PC-9 (cell line): Measurements from ENCODE around the gene ANKRD13B. TPM values are rescaled to one million over a fixed set of nuclear protein-coding genes. Genes with fewer than 3 reads are reported as not detected.
A peak's percentile ranks its signal among the peaks of the same experiment; 100 is the strongest.

Source experiments
- BruUV-seq: library from RNA; stranded (reverse); fragments of 400-500 nt; replicated peaks from 2 replicates; lab custom pipeline; 2021; lab: Mats Ljungman, UMichigan
- CTCF ChIA-PET: fragments of 300-600 bp; sonication (Branson Sonifier 250); formaldehyde crosslinking; loops from one replicate; lab custom pipeline; 2022; ENCODE audit warnings: antibody characterized with exemption; lab: Charles Lee
- POLR2A ChIA-PET: fragments of 300-600 bp; sonication (Branson Sonifier 250); formaldehyde crosslinking; loops from one replicate; lab custom pipeline; 2022; ENCODE audit warnings: antibody characterized with exemption; ENCODE audit not compliant: unreplicated experiment; lab: Charles Lee
- DNase-seq, 2 experiments: peaks; one replicate each; pipeline versions ENCODE4 v3.0.0 to v3.0.0-alpha.2; 2015 to 2022; ENCODE audit warnings: mixed read lengths in 1 of 2
- H2AFZ ChIP-seq: fragments of 200-600 bp; sonication (generic); 2 replicates; pipeline ENCODE4 v1.8.1; 2017; ENCODE audit warnings: antibody characterized with exemption
- H3F3A ChIP-seq: fragments of 200-600 bp; sonication (generic); 2 replicates; pipeline ENCODE4 v1.8.1; 2017; ENCODE audit warnings: antibody characterized with exemption, mild to moderate bottlenecking, low read depth; ENCODE audit not compliant: insufficient read depth
- H3K27ac ChIP-seq: fragments of 200-600 bp; sonication (generic); 2 replicates; pipeline ENCODE4 v1.6.1; 2016; ENCODE audit warnings: mixed run types
- H3K27me3 ChIP-seq: fragments of 200-600 bp; sonication (generic); 2 replicates; pipeline ENCODE4 v1.6.1; 2016; ENCODE audit warnings: low read depth, mixed run types; ENCODE audit not compliant: insufficient read depth
- H3K36me3 ChIP-seq: fragments of 200-600 bp; sonication (generic); 2 replicates; pipeline ENCODE4 v1.6.1; 2016; ENCODE audit warnings: low read depth, mixed run types
- H3K4me1 ChIP-seq: fragments of 200-600 bp; sonication (generic); replicated peaks from 2 replicates; pipeline ENCODE4 v1.6.1; 2016; ENCODE audit warnings: mixed run types; ENCODE audit not compliant: insufficient read depth
- H3K4me2 ChIP-seq: fragments of 200-600 bp; sonication (generic); 2 replicates; pipeline ENCODE4 v1.6.1; 2017; ENCODE audit warnings: mixed run types
- H3K4me3 ChIP-seq: fragments of 200-600 bp; sonication (generic); 2 replicates; pipeline ENCODE4 v1.6.1; 2016; ENCODE audit warnings: mixed run types
- H3K79me2 ChIP-seq: fragments of 200-600 bp; sonication (generic); 2 replicates; pipeline ENCODE4 v1.6.1; 2017; ENCODE audit warnings: low read depth, mixed run types
- H3K9me2 ChIP-seq: fragments of 200-600 bp; sonication (generic); 2 replicates; pipeline ENCODE4 v1.8.1; 2017; ENCODE audit warnings: mild to moderate bottlenecking; ENCODE audit not compliant: insufficient read depth
- H3K9me3 ChIP-seq: fragments of 200-600 bp; sonication (generic); 2 replicates; pipeline ENCODE4 v1.8.1; 2016; ENCODE audit warnings: low read depth; ENCODE audit not compliant: insufficient read depth
- H4K20me1 ChIP-seq: fragments of 200-600 bp; sonication (generic); 2 replicates; pipeline ENCODE4 v1.8.1; 2017; ENCODE audit not compliant: insufficient read depth
- EZH2 ChIP-seq: fragments of 200-600 bp; sonication (generic); IDR thresholded peaks from 2 replicates; pipeline ENCODE4 v1.8.0; 2017; ENCODE audit warnings: antibody characterized with exemption, low read depth
- intact Hi-C: fragments of 100-400 bp; cut with micrococcal nuclease; formaldehyde crosslinking; loops from one replicate; pipeline ENCODE4 v1.10.0; 2022; ENCODE audit not compliant: unreplicated experiment
- total RNA-seq: library from RNA; stranded (reverse); gene quantifications from 2 replicates; pipeline ENCODE4 v1.2.3, GENCODE V29; 2021
- TF ChIP-seq, protein P1 (sequence below): fragments of 200-600 bp; sonication (generic); conservative IDR thresholded peaks from 2 replicates; pipeline ENCODE4 v1.6.1; 2017; ENCODE audit warnings: mixed run types, antibody characterized with exemption, mild to moderate bottlenecking, moderate library complexity

Gene ANKRD13B
- total RNA-seq, 1 experiment from 2014 or later = 28.4 TPM

DNA sequence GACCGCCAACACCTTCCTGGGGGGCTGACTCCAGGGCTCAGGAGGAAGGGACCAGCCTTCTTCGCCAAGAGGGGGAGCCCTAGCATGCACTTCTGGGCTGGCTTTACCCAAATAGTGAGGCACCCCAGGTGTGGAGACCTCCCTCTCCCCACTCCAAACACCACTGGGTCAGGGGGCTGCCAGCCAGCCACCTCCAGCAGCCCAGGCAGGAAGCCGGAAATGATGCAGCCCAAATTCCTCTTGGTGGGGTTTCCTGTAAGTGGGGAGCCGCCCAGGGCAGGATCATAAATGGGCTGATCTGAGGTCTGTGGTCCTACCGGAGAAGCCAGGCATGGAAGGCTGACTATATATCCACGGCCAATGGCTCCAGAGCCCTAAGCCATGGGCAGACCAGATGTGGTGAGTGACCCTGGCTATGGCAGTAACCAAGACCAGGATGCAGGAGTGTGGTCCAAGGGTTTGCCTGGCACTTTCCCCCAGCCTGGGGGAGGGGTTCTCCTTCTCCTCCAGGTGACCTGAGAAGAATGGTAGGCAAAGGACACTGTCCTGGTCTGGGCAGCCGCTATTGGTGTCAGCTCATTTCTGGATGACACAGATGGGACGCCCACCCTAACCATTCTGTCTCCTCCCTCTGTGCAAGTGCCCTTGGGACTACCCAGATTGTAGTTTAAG, 7.7 kb upstream of the ANKRD13B start:
- Histone ChIP-seq H3K27me3 (no peaks in the 10 kb centered on the region), H3K79me2 (peaks cover 48% of the 10 kb centered on the region), H4K20me1 (peaks cover 14% of the 10 kb centered on the region), H2AFZ (no peak overlapping the region), H3K9me2 (no peaks in the 10 kb centered on the region), H3K36me3 (no peaks in the 10 kb centered on the region), H3K27ac (no peak overlapping the region), H3K4me1 (peaks cover 19% of the 10 kb centered on the region), H3K9me3 (no peaks in the 10 kb centered on the region), H3F3A (peaks cover 5% of the 10 kb centered on the region; the same call in 1 of the 2 replicates), H3K4me3 (no peak overlapping the region), H3K4me2 (no peak overlapping the region)
- TF ChIP-seq, protein P1, sequence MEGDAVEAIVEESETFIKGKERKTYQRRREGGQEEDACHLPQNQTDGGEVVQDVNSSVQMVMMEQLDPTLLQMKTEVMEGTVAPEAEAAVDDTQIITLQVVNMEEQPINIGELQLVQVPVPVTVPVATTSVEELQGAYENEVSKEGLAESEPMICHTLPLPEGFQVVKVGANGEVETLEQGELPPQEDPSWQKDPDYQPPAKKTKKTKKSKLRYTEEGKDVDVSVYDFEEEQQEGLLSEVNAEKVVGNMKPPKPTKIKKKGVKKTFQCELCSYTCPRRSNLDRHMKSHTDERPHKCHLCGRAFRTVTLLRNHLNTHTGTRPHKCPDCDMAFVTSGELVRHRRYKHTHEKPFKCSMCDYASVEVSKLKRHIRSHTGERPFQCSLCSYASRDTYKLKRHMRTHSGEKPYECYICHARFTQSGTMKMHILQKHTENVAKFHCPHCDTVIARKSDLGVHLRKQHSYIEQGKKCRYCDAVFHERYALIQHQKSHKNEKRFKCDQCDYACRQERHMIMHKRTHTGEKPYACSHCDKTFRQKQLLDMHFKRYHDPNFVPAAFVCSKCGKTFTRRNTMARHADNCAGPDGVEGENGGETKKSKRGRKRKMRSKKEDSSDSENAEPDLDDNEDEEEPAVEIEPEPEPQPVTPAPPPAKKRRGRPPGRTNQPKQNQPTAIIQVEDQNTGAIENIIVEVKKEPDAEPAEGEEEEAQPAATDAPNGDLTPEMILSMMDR = no peak; the same call in 1 of the 2 replicates
- TF ChIP-seq EZH2 = no peak
- no TSS peak for BruUV-seq
- peak in 1 of 2 experiments; percentile 26 for DNase-seq
- ChIA-PET CTCF (interaction anchor here (0.6 kb wide), 1 partner anchor 54 kb away, joined by 3 read pairs; no protein-coding TSS in a partner anchor), POLR2A (interaction anchor here (0.6 kb wide), 1 partner anchor 319 kb away, joined by 5 read pairs; no protein-coding TSS in a partner anchor)
- intact Hi-C loops = no loop called here

DNA sequence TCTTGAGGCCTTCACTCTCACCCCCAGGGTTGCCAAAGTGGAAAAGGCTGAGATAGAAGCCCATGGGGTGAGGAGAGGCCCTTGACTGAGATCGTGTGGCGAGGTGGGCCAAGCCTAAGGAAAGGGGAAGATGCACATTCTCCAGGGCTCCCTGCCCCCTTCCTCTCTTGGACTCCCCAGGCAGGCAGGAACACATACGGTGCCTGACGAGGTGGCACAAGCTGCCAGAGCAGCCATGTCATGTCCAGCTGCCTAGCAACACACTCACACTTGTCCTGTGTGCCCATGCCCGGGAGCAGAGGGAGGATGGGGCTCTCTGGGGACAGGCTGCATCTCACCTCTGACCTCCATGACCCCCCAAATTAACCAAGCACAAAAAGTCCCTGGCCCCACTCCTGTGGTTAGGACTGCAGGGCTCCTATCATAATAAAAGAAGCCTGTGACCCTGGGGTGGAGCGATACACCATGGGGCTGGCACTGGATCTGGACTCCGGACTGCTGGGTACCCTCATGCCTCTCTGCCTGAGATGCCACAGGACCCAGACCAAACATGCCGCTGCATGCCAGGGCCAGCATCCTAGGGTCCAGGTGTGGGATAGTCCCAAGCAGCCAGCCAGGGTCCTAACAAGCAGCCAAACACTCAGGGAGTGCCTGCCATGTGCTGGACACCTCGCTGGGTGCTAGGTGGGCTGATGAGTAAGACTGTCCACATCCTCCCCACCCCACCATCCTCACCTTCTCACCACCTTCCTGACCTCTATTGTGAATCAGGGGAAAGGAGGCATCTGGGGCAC, 6.1 kb upstream of the ANKRD13B start:
- DNase-seq = peak in 1 of 2 experiments; percentile 28
- intact Hi-C loops = no loop called here
- BruUV-seq = no TSS peak
- H3K4me2 ChIP-seq = peak overlapping the region; percentile 86
- CTCF ChIA-PET = no interaction called here
- H4K20me1 ChIP-seq = peaks cover 14% of the 10 kb centered on the region
- H3F3A ChIP-seq = peaks cover 20% of the 10 kb centered on the region; the same call in 1 of the 2 replicates
- no peaks in the 10 kb centered on the region for H3K9me3 ChIP-seq
- no peak overlapping the region for H2AFZ ChIP-seq
- H3K4me1 ChIP-seq = peaks cover 24% of the 10 kb centered on the region
- POLR2A ChIA-PET = no interaction called here
- no peak for TF ChIP-seq EZH2
- TF ChIP-seq, protein P1 = no peak
- no peak overlapping the region for H3K27ac ChIP-seq
- H3K36me3 ChIP-seq = no peaks in the 10 kb centered on the region
- H3K27me3 ChIP-seq = no peaks in the 10 kb centered on the region
- H3K79me2 ChIP-seq = peaks cover 48% of the 10 kb centered on the region
- H3K9me2 ChIP-seq = no peaks in the 10 kb centered on the region
- H3K4me3 ChIP-seq = no peak overlapping the region

DNA sequence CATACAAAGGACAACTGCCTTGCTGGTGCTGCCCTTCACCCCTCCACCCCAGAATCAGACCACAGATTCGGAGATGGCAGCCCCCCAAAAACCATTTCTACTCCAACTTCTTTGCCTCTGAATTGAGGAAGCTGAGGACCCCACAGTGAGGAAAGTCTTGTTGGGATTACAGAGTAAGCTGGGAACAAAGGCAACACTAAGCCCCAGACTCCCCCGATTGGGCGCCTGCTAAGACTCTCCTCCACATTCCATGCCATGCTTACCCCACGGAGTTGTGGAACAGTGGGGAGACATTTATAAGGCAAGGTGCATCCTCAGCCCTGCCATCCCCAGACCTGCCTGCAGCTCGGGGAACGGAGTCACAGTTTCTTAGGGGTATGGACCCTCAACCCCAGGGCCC, 5.3 kb upstream of the ANKRD13B start:
- TSS peak; percentile 21 for BruUV-seq
- TF ChIP-seq, protein P1 = no peak
- no peak for TF ChIP-seq EZH2
- no peak for DNase-seq
- intact Hi-C loops = no loop called here
- POLR2A ChIA-PET = no interaction called here
- H3K9me3 ChIP-seq = no peaks in the 10 kb centered on the region
- H2AFZ ChIP-seq = no peak overlapping the region
- CTCF ChIA-PET = interaction anchor here (1.4 kb wide), 1 partner anchor 52 kb away, joined by 3 read pairs; no protein-coding TSS in a partner anchor
- no peaks in the 10 kb centered on the region for H3K9me2 ChIP-seq
- no peaks in the 10 kb centered on the region for H3K36me3 ChIP-seq
- peaks cover 11% of the 10 kb centered on the region for H4K20me1 ChIP-seq
- H3K4me1 ChIP-seq = peaks cover 31% of the 10 kb centered on the region
- peaks cover 27% of the 10 kb centered on the region for H3F3A ChIP-seq
- H3K4me3 ChIP-seq = peak overlapping the region; percentile 93; the same call in 1 of the 2 replicates
- H3K79me2 ChIP-seq = peaks cover 48% of the 10 kb centered on the region
- no peaks in the 10 kb centered on the region for H3K27me3 ChIP-seq
- no peak overlapping the region for H3K27ac ChIP-seq
- peak overlapping the region; percentile 86 for H3K4me2 ChIP-seq
